HepG2 (cell line): ENCODE results near the gene SGSH.

Source experiments
- AFF4 ChIP-seq: sonication (generic); formaldehyde crosslinking; IDR thresholded peaks from 2 replicates; pipeline ENCODE4 v1.4.0; 2020; ENCODE audit warnings: missing genetic modification reagents
- CTCF ChIP-seq: sonication (generic); formaldehyde crosslinking; IDR thresholded peaks from 2 replicates; pipeline ENCODE4 v1.5.0; 2020; ENCODE audit warnings: mild to moderate bottlenecking, missing genetic modification reagents, moderate library complexity
- JUND ChIP-seq: sonication (generic); formaldehyde crosslinking; IDR thresholded peaks from 2 replicates; pipeline ENCODE4 v1.8.0; 2022; ENCODE audit warnings: mild to moderate bottlenecking, missing genetic modification reagents
- MXI1 ChIP-seq: IDR thresholded peaks from 3 replicates; pipeline ENCODE4 v1.6.1; 2012; ENCODE audit warnings: low read depth, low read length, inconsistent platforms, borderline replicate concordance
- POLR2A ChIP-seq, 2 experiments: IDR thresholded peaks; 2 replicates each; pipeline ENCODE4 v1.6.1; 2011; ENCODE audit warnings: low read depth in 2 of 2, low read length in 2 of 2, mild to moderate bottlenecking in 1 of 2, moderate library complexity in 1 of 2; ENCODE audit not compliant: insufficient read depth in 1 of 2
- RAD21 ChIP-seq: fragments of 450-650 bp; formaldehyde crosslinking; IDR thresholded peaks from 2 replicates; pipeline ENCODE4 v1.5.0; 2020; ENCODE audit warnings: mild to moderate bottlenecking
- ZNF619 ChIP-seq: sonication (generic); formaldehyde crosslinking; IDR thresholded peaks from 2 replicates; pipeline ENCODE4 v1.4.0; 2020; ENCODE audit warnings: mild to moderate bottlenecking, missing genetic modification reagents

- TF ChIP-seq MXI1 (no peak), POLR2A (IDR thresholded peaks at IDR 0.05; ENCODE audit: insufficient read depth in 1 of 2, low read depth in 2 of 2, low read length in 2 of 2) (no peak), CTCF (CRISPR knock-in tag) (no peak), RAD21 (CRISPR knock-in tag) (no peak), AFF4 (CRISPR knock-in tag) (no peak), JUND (CRISPR knock-in tag) (no peak), ZNF619 (CRISPR knock-in tag) (no peak)
Measured at GRCh38 chr17:80182118-80182844, 37.9 kb downstream of the SGSH start.
